Measurements from ENCODE around the gene IL12RB2. TPM values are rescaled to one million over a fixed set of nuclear protein-coding genes. Genes with fewer than 3 reads are reported as not detected.

IL12RB2 gene
- total RNA-seq, 2 donors from 2014 or later = 1.3 to 3.3 TPM

GRCh38 chr1:67335411-67335810 is 27.7 kb downstream of the IL12RB2 start:
- H3K4me1 ChIP-seq = no peaks in the 10 kb centered on the region
- H3K27ac ChIP-seq = no peak overlapping the region
- H3K4me3 ChIP-seq = no peak overlapping the region
- H3K36me3 ChIP-seq (replicated peaks in 1 of 2; ENCODE audit: insufficient read depth in 1 of 2, low read depth in 2 of 2) = no peaks in the 10 kb centered on the region
- intact Hi-C loops (cut with DNase I) = no loop called here
- H3K27me3 ChIP-seq = no peaks in the 10 kb centered on the region
- no peak for ATAC-seq
- TF ChIP-seq CTCF (IDR thresholded peaks at IDR 0.05) (no peak), POLR2A (IDR thresholded peaks at IDR 0.05) (no peak)
- 83 to 91% methylated on average over 1 of the region's 1 CpG for WGBS, 2 donors
- DNase-seq = no peak
- no peaks in the 10 kb centered on the region for H3K9me3 ChIP-seq

GRCh38 chr1:67336157-67336556 is 28.5 kb downstream of the IL12RB2 start:
- no peak for DNase-seq
- no peak for ATAC-seq
- H3K27me3 ChIP-seq = no peaks in the 10 kb centered on the region
- H3K36me3 ChIP-seq (replicated peaks in 1 of 2; ENCODE audit: insufficient read depth in 1 of 2, low read depth in 2 of 2) = no peaks in the 10 kb centered on the region
- H3K4me3 ChIP-seq = no peak overlapping the region
- 93 to 95% methylated on average over 5 of the region's 5 CpGs for WGBS, 2 donors
- intact Hi-C loops (cut with DNase I) = no loop called here
- no peaks in the 10 kb centered on the region for H3K9me3 ChIP-seq
- H3K4me1 ChIP-seq = no peaks in the 10 kb centered on the region
- no peak for TF ChIP-seq POLR2A (IDR thresholded peaks at IDR 0.05)
- no peak for TF ChIP-seq CTCF (IDR thresholded peaks at IDR 0.05)
- H3K27ac ChIP-seq = no peak overlapping the region

- Histone ChIP-seq H3K36me3 (replicated peaks in 1 of 2; ENCODE audit: insufficient read depth in 1 of 2, low read depth in 2 of 2) (no peaks in the 10 kb centered on the region), H3K4me3 (no peak overlapping the region), H3K4me1 (no peaks in the 10 kb centered on the region), H3K9me3 (no peaks in the 10 kb centered on the region), H3K27ac (no peak overlapping the region), H3K27me3 (no peaks in the 10 kb centered on the region)
- no peak for ATAC-seq
- TF ChIP-seq CTCF (IDR thresholded peaks at IDR 0.05) (no peak), POLR2A (IDR thresholded peaks at IDR 0.05) (no peak)
- no peak for DNase-seq
- intact Hi-C loops (cut with DNase I) = no loop called here
- WGBS, 2 donors = 74 to 96% methylated on average over 5 to 6 of the region's 6 CpGs
Observed at GRCh38 chr1:67336783-67337182, 29.1 kb downstream of the IL12RB2 start.

GRCh38 chr1:67338642-67339041 is 31.0 kb downstream of the IL12RB2 start:
- intact Hi-C loops (cut with DNase I) = no loop called here
- no peaks in the 10 kb centered on the region for H3K27me3 ChIP-seq

More at GRCh38 chr1:67338642-67339041, 31.0 kb downstream of the IL12RB2 start:
- H3K27ac ChIP-seq = no peak overlapping the region
- H3K9me3 ChIP-seq = no peaks in the 10 kb centered on the region
- no peak overlapping the region for H3K4me3 ChIP-seq
- no peak for ATAC-seq
- no peaks in the 10 kb centered on the region for H3K36me3 ChIP-seq (replicated peaks in 1 of 2; ENCODE audit: insufficient read depth in 1 of 2, low read depth in 2 of 2)
- no peaks in the 10 kb centered on the region for H3K4me1 ChIP-seq
- WGBS, 2 donors = 83 to 84% methylated on average over 3 of the region's 3 CpGs
- DNase-seq = no peak
- no peak for TF ChIP-seq CTCF (IDR thresholded peaks at IDR 0.05)
- no peak for TF ChIP-seq POLR2A (IDR thresholded peaks at IDR 0.05)

Data from body of pancreas (tissue), 4 donors.